ENCODE measurements around the gene PRICKLE1. TPM values are rescaled to one million over a fixed set of nuclear protein-coding genes. Genes with fewer than 3 reads are reported as not detected.

The PRICKLE1 gene
- polyA plus RNA-seq, 1 donor (not counting 4 experiments of a cell fraction or from before 2014, with no cell fraction given): 3.5 TPM

GRCh38 chr12:42570076-42570475, 19.5 kb downstream of the PRICKLE1 start:
- TF ChIP-seq EZH2 (IDR thresholded peaks at IDR 0.05; ENCODE audit: low read length) (no peak), CTCF (optimal IDR thresholded peaks at IDR 0.05 in 1 of 3, IDR thresholded peaks at IDR 0.05 in 1 of 3, conservative IDR thresholded peaks at IDR 0.05 in 1 of 3; ENCODE audit: extremely low read depth in 1 of 3, insufficient read depth in 2 of 3, low read length in 3 of 3) (no peak)
- no peak overlapping the region for H3K4me3 ChIP-seq (ENCODE audit: control insufficient read depth in 2 of 3, extremely low read depth in 1 of 3, insufficient read depth in 2 of 3, low read depth in 1 of 3, low read length in 3 of 3)
- H3K4me1 ChIP-seq (ENCODE audit: control insufficient read depth, extremely low read depth, insufficient read depth, low read length): peaks cover 4% of the 10 kb centered on the region
- no peaks in the 10 kb centered on the region for H3K36me3 ChIP-seq (ENCODE audit: control insufficient read depth in 2 of 2, extremely low read depth in 1 of 2, insufficient read depth in 2 of 2, low read length in 2 of 2)
- dilution Hi-C loops (cut with MboI; ENCODE audit: extremely low pct_ligation_motif_present, low sequenced_read_pairs): no loop called here
- no peaks in the 10 kb centered on the region for H4K20me1 ChIP-seq (ENCODE audit: control insufficient read depth, extremely low read depth, insufficient read depth, low read length)
- H2AFZ ChIP-seq (ENCODE audit: control insufficient read depth, low read length): no peak overlapping the region
- H3K4me2 ChIP-seq (ENCODE audit: control insufficient read depth, extremely low read depth, insufficient read depth, low read depth, low read length): no peak overlapping the region
- no peaks in the 10 kb centered on the region for H3K9me3 ChIP-seq (ENCODE audit: control insufficient read depth, low read depth, low read length)
- DNase-seq (ENCODE audit: low read depth, low spot score) (no peak), FAIRE-seq (no peak)
- peaks cover 2% of the 10 kb centered on the region for H3K79me2 ChIP-seq (ENCODE audit: control insufficient read depth, insufficient read depth, low read length)
- H3K27me3 ChIP-seq (ENCODE audit: control insufficient read depth, extremely low read depth, insufficient read depth, low read length): no peaks in the 10 kb centered on the region
- H3K27ac ChIP-seq (ENCODE audit: control insufficient read depth, insufficient read depth, low read length): no peak overlapping the region
- no peak overlapping the region for H3K9ac ChIP-seq (ENCODE audit: control insufficient read depth, extremely low read depth, insufficient read depth, low read length)
- H3K9me1 ChIP-seq (ENCODE audit: control insufficient read depth, extremely low read depth, insufficient read depth, low read length): no peaks in the 10 kb centered on the region

- Histone ChIP-seq H3K36me3 (ENCODE audit: control insufficient read depth in 2 of 2, extremely low read depth in 1 of 2, insufficient read depth in 2 of 2, low read length in 2 of 2) (no peaks in the 10 kb centered on the region), H3K9me1 (ENCODE audit: control insufficient read depth, extremely low read depth, insufficient read depth, low read length) (no peaks in the 10 kb centered on the region), H3K79me2 (ENCODE audit: control insufficient read depth, insufficient read depth, low read length) (peaks cover 2% of the 10 kb centered on the region), H3K9me3 (ENCODE audit: control insufficient read depth, low read depth, low read length) (no peaks in the 10 kb centered on the region), H3K4me3 (ENCODE audit: control insufficient read depth in 2 of 3, extremely low read depth in 1 of 3, insufficient read depth in 2 of 3, low read depth in 1 of 3, low read length in 3 of 3) (no peak overlapping the region), H3K4me2 (ENCODE audit: control insufficient read depth, extremely low read depth, insufficient read depth, low read depth, low read length) (peak overlapping the region; percentile 29), H3K27ac (ENCODE audit: control insufficient read depth, insufficient read depth, low read length) (no peak overlapping the region), H4K20me1 (ENCODE audit: control insufficient read depth, extremely low read depth, insufficient read depth, low read length) (no peaks in the 10 kb centered on the region), H3K27me3 (ENCODE audit: control insufficient read depth, extremely low read depth, insufficient read depth, low read length) (no peaks in the 10 kb centered on the region), H3K4me1 (ENCODE audit: control insufficient read depth, extremely low read depth, insufficient read depth, low read length) (peaks cover 4% of the 10 kb centered on the region), H2AFZ (ENCODE audit: control insufficient read depth, low read length) (no peak overlapping the region), H3K9ac (ENCODE audit: control insufficient read depth, extremely low read depth, insufficient read depth, low read length) (no peak overlapping the region)
- DNase-seq (ENCODE audit: low read depth, low spot score) (no peak), FAIRE-seq (peak; percentile 68)
- dilution Hi-C loops (cut with MboI; ENCODE audit: extremely low pct_ligation_motif_present, low sequenced_read_pairs): no loop called here
- TF ChIP-seq EZH2 (IDR thresholded peaks at IDR 0.05; ENCODE audit: low read length) (no peak), CTCF (optimal IDR thresholded peaks at IDR 0.05 in 1 of 3, IDR thresholded peaks at IDR 0.05 in 1 of 3, conservative IDR thresholded peaks at IDR 0.05 in 1 of 3; ENCODE audit: extremely low read depth in 1 of 3, insufficient read depth in 2 of 3, low read length in 3 of 3) (peak in 2 of 3 experiments; percentile 50 to 51)
Observed at GRCh38 chr12:42568952-42569915, 20.3 kb downstream of the PRICKLE1 start.
